Skeletal muscle cell (primary cell): ENCODE results near the gene TYW5.
A peak's percentile ranks its signal among the peaks of the same experiment; 100 is the strongest.

Experiments used
- DNase-seq: peaks from one replicate; pipeline ENCODE4 v3.0.0-alpha.2; 2010; ENCODE audit warnings: low read depth
- H3K4me3 ChIP-seq: 2 replicates; pipeline ENCODE4 v1.5.1; 2011; ENCODE audit warnings: low read depth, mild to moderate bottlenecking, control low read depth, low read length, moderate library complexity

Gene TYW5, protein sequence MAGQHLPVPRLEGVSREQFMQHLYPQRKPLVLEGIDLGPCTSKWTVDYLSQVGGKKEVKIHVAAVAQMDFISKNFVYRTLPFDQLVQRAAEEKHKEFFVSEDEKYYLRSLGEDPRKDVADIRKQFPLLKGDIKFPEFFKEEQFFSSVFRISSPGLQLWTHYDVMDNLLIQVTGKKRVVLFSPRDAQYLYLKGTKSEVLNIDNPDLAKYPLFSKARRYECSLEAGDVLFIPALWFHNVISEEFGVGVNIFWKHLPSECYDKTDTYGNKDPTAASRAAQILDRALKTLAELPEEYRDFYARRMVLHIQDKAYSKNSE

DNA sequence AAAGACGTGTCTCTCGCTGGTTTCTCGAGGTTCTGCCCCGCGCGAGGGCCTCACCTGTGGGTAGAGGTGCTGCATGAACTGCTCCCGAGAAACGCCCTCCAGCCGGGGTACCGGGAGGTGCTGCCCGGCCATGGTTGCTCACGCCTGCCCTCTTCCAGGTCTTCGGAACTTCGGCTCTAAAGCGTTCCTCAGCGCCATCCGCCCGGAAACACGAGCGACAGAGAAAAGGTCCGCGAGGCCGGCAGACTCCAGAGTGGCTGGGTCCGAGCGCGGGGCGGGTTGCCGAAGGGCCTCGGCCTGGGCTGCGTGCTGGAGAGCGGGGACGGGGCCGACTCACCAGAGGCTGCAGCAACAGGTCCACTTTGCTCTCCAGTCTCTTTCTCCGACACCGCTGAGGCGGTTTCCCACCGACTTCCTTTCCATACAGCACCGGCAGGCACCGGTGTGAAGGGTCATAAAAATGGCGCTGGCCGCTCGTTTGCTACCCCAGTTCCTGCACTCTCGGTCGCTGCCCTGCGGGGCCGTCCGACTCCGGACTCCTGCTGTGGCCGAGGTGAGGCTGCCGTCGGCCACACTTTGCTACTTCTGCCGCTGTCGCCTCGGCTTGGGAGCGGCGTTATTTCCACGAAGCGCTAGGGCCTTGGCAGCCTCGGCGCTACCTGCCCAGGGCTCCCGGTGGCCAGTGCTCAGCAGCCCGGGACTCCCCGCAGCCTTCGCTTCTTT is at the start of gene TYW5, which contains the start of gene MAIP1:
Gene TYW5 (minus strand): TSS at position 153 of the 723 bp plus-strand sequence. CDS start 21 bp downstream, at position 132.
Gene MAIP1 (plus strand): TSS at position 244 of the 723 bp plus-strand sequence. CDS start 217 bp downstream, at position 461.
- peak; percentile 45 for DNase-seq
- peak within 1 kb of the TSS; percentile 84 for H3K4me3 ChIP-seq

DNA sequence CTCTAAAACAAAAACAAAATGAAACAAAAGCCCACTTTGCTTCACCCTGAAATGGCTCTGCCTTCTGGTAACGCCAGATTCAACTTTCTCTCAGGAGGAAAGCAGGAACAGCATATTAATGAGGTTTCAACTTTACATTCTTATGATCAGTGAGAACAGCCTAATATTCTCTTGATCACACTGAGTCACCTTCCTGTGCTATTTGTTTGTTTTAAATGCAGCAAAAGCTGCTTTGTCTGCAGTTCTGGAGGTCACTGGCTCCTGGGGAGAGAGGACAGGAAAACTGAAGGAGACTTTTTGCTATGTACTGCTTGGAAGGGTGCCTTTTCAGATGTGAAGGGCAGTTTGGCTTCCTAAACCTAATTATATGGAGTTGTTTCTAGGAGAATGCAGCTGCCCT is 48.2 kb upstream of the TYW5 start:
- H3K4me3 ChIP-seq: no peak overlapping the region
- DNase-seq: no peak

DNA sequence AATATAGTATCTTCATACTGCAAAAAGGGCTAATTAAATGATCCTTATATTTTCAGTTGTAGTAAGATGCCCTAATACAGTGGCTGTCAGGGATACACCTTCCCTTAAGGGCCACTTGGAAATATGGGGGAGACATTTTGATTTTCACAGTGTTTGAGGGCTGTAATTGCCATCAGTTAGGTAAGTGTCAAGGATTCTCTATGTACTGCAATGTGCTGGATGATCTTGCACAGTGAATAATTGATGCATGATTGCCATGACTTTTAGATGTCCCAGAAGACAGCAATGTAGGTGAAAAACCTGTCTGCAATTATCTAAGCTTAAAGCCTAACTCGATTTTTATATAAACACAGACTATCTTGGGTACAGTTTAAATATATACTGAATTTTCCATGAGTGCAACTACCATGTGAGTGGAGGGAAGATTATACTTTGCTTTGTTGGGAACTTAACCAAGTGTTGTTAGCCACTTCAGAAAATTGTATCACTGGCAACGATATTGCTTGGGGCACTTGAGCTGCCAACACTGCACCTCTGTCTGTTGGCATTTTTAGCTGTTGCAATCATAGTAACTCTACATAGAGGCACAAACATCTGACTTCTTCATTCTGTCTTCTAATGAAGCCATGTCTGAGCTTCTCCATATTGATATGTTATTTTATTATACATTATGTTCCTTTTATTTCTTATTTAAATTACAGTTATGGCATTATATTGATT is 45.3 kb upstream of the TYW5 start:
- no peak overlapping the region for H3K4me3 ChIP-seq
- no peak for DNase-seq

DNA sequence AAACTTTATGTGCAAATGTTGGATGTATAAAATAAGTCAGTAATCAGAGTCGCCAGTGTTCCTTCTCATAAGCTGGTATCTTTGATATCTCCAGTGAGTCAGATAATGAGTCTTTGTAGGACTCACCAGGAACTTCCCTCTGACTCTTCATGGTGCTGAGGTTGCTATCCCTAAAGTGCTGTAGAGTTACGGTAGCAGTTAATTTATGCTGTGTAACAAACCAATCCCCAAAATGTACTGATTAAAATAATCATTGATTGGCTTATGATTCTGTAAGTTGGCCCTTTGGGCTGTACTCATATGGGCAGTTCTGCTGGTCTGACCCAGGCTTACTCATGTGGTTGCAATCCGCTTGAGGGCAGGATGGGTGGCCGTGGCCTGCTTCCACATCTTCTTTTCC is 43.9 kb upstream of the TYW5 start:
- no peak for DNase-seq
- no peak overlapping the region for H3K4me3 ChIP-seq

DNA sequence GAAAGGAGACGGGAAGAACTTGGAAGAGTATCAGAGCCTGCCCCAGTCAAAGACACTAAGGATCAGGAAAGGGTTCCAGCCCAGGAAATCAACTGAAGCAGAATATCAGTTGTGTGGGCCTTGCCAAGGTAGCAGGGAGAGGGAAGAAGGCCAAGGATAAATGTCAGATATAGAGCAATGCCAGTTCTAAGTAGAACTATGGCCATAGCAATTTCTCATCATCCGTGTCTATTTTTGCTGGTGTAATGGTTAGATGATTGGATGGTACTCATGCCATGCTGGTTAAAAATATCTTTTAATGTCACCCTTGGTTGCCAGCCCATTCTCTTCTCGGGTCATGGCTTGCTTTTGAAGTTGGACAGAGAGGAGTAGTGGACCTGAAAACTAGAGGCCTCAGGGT is 42.0 kb upstream of the TYW5 start:
- no peak for DNase-seq
- H3K4me3 ChIP-seq: no peak overlapping the region

DNA sequence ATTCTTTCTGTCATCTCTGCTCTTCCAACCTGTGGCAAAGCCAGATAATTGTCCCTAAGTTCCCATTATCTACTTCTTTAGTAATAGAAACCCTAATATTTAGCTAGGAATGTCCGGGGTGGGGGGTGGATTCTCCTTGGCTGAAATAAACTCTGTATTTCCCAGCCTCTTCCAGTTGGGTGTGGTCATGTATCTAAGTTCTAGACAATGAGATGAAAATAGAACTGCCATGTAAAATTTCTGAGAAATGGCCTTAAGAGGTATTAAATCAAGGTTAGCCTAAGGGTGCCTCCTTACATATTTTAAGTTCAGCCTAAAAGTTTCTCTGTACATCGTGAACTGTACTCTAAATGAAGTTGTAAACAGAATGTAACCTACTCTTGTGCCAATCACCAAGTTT is 39.6 kb upstream of the TYW5 start:
- DNase-seq: no peak
- H3K4me3 ChIP-seq: no peak overlapping the region

DNA sequence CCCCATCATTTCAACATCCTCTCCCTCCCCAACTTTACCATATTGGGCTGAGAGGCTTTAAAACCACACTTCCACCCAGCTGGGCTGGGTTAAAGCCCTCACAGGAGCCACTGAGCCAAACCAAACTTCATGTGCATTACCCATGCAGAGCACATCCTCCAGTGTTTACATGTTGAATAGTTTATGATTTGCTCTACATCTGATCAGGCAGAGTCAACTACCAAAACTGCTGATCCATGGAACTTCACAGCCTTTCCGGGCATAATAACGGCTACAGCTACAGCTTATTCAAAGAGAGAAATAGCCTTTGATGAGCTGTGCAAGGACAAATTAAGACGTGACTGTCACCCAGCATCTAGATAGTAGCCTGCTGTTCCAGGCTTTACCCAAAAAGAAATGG is 39.1 kb upstream of the TYW5 start:
- no peak overlapping the region for H3K4me3 ChIP-seq
- DNase-seq: no peak

DNA sequence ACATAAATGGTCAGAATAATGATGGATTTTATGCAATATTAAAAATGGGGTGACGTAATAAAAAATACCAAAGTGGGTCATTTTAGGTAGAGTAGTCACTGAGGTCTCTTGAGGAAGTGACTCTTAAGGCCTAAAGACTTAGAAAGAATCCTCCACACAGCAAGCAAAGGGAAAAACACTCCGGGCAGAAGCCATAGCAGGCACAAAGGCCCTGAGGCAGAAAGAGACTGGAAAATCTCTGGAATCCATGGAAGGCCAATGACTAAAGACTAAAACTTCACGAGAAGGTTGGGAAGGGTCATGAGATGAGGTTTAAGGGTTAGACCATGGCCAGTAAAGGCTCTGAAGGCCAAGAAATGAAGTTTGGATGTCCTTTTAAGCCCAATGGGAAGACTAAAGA is 37.0 kb upstream of the TYW5 start:
- no peak for DNase-seq
- H3K4me3 ChIP-seq: no peak overlapping the region

DNA sequence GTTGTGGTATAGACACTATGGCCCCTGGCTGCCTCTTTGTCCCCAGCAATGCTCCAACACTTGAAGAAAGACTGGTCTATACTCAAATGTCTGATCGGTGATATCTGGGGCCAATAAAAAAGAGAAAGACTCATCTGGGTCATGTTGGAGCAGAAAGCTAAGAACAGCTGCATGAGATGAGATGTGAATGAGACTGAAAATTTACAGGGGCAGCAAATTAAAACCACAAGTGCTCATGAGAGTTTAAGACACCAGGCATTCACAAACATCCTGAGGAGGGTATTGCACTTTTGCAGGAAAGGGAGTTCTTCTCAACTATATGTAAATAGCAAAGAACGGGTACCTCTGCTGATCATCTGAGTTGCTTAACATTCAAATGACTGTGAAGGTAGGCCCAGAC is 36.4 kb upstream of the TYW5 start:
- no peak for DNase-seq
- H3K4me3 ChIP-seq: no peak overlapping the region

DNA sequence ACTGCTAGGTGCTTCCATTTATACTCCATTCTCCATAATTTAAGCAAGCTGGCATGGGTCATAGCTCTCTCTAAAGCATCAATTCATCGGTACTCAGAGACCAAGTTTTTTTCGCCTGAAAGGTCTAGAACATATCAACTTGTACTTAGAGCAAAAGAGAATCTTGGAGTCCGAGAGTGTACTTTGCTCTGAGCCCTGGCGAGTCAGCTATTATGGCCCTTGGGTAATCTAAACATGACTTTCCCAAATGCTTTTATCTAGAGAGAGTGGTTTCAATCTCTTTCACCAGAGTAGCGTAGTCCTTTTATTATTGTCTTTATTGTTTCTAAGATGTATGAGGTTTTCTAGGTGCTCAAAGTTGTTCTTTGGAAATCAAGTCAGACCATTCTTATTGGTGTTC is 34.5 kb upstream of the TYW5 start:
- DNase-seq: no peak
- no peak overlapping the region for H3K4me3 ChIP-seq

DNA sequence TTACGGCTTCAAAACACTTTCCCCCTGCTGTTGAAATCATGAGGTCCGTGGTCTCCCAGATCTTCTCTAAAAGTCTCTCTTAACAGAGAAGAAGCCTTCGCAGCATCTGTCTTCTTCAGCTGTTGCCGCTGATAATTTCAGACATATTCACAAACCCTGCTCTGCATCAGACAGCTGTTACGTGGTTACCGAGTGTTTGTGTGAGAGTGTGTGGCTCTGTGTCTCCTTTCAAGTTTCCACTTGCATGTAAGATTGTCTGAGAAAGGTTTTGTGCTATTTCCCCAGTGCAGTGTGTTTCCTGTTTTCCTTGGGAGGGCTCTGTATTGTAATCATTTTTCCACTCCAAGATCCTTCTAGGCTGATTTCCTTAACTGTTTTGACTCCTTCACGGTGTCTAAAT is 32.9 kb upstream of the TYW5 start:
- H3K4me3 ChIP-seq: no peak overlapping the region

DNA sequence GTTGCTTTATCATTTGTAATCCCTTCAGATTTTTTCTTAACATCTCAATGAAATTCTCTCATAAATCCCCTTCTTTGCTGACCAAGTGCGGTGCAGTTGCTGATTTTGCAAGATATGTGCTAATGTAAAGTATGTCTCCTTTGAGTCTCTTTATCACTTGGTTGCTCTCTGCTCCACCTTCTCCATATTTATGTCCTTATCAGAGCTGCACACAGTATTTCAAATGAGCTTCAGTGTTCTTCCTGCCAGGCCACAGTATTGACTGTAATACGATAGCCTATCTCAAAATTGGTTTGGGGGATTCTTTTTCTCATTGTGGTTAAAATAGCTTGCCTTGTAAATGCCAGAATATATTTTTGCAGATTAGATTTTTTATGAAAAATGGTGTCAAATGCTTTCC is 32.3 kb upstream of the TYW5 start:
- DNase-seq: no peak
- no peak overlapping the region for H3K4me3 ChIP-seq

More for the DNA sequence above, 32.9 kb upstream of the TYW5 start:
- DNase-seq: peak; percentile 71

DNA sequence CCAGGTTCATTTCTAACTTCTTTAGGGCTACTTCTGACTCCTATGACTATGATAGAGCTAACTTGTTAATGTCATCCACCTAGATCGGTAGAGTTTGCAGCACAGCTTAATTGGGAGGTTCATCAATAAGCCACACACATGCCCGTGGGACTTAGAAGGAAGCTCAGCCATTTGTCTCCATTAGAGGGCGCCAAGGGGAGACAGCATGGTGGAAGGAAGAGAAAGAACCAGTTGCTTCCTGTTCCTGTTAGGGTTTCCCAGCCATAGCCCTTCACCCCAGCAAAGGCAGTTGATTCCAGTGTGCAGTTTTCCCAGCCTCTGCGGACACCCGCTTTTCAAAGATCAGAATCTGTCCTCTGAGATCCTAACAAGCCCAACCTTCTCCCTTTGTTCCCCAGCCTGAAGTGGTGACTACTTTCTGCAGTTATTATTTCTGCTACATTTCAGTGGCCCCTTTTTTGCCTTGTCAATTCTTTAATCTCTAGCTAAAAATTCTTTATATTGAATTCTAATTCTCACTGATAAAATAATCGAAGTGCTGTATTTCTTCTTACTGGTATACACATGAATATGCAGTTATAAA is 30.4 kb upstream of the TYW5 start:
- H3K4me3 ChIP-seq: no peak overlapping the region
- no peak for DNase-seq

DNA sequence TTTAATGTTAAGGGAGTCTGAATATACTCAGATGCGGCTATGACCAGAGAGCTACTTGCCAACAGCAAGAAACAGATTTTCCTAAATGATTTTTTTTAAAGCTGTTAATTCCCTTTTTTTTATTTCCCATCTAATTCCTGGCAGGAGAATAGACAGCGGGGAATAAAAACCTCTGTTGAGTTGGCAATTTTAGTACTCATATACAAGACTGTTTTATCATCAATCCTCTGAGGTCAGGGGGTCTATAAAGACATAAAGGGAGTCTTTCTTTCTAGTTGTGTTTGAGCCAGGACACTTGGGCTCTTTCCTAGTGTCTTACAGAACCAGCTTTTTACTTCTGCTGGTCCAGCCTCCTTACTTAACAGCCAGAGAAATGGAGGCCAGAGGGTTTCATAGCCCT is 29.5 kb upstream of the TYW5 start:
- no peak for DNase-seq
- H3K4me3 ChIP-seq: no peak overlapping the region

DNA sequence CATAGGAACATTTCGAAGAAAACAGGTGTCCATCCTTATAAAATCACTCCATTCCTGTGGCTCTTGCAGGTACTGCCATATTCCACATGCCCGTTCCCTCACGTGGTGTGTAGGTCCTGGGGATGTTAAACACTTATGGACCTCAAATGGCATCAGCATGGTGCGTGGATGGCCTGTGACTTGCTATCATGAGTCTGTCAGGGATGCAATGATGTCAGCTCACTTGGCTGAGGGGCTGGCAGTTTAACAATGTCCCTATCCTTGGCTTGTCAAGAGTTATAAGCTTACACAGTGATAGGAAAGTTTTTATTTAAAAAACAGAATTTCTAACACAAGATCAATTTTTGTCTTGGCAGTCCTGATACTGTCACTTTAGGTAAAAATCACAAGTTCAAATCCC is 28.9 kb upstream of the TYW5 start:
- H3K4me3 ChIP-seq: no peak overlapping the region
- no peak for DNase-seq

DNA sequence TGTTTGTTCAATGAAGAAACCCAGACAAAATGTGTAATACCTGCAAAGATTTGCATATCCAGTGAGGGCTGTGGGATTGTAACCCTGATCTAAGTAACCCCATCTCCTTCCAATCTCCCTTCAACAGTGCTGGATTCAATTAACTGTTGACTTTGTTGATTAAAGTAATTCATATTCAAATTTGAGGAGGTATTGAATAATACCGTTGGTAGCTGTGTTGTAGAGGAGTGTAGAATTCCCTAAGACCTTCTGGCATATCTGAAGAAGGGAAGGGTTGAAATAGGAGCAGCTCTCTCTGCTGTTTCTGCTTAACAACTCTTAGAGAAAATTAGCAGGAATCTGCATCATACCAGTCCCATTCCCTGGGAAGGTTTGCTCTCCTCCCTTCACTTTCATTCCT is 28.2 kb upstream of the TYW5 start:
- no peak for DNase-seq
- H3K4me3 ChIP-seq: no peak overlapping the region

DNA sequence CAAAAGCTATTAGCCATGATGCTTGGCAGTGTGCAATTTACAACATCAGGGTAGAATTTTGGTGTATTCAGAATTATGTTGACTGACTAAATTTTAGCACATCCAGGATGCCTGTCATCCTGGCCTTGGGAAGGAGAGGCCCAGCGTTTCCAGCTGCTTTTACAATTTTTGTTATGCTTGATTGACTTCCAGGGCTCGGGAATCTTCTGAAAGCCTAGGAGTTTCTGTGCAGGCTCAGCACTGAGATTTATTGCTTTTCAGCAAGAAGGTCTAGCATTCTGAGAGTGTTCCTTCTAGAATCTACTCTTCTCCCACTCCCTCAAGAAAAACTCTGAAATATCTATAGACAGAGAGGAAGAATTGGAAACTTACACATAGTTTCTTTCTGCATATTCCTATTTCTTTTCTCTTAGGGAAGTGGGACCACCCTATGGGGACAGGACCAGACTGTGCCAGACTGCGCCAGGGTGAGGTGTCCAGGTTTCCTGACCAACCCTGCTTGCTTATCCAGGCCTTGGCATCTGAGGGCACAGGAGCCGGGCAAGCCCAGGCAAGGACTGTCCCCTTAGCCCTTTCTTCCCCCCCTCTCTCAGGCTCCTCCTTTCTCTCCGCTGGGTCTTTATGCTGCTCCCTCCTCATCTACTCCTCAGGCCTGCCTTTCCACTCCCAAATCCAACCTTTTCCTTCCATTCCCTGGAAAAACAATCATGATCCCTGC is 27.0 kb upstream of the TYW5 start:
- H3K4me3 ChIP-seq: no peak overlapping the region
- no peak for DNase-seq

DNA sequence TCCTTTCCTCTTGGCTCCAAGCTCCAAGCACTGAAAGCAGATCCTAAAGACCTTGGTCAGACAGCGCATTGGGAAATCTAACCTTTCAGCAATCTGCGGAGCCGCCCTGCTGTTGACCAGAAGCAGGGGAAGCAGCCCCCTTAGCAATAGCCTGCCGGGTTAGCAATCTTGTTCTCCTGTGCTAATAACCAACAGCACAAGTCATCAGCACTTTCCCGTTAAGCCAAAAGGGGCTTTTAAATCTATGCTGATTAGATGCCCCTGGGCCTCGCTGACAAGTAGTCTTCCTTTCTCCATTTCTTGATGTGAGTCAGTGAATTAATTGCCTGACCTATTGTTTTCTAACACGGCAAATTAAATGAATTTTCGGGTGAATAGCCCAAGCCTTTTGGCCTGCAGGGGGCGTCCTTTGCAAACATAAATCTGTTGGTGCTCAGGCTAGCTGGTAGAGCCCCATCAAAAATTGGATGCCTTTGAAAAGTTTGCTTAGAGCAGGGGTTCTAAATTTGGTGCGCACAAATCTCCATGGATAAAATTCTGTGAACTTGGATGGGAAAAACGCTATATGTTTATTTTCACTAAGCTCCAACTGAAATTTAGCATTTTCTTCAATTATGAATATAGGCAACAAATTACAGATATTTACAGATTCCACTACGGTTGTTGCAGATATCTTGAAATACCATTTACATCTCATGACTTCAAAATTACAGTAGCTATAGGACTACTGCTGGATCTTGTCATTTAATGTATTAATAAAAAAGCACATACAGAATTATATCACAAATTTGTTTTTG is 24.7 kb upstream of the TYW5 start:
- H3K4me3 ChIP-seq: peak overlapping the region; percentile 15
- DNase-seq: peak; percentile 48

DNA sequence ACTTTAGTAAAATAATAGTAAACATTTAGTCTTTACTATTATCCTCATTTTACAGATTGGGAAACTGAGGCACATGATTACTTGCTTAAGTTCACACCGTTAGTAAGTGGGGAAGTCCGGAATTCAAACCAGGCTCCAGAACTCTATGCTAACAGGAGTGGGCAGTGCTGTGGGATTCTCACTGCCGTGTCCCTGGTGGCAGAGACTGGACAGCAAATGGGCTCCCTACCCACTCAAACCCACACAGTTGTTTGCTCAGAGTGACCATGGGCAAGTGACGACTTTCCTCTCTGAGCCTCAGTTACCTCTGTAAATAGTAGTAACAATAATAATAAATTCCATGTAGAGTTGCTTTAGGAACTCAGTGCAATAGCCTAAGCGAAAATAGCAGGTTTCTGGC is 24.1 kb upstream of the TYW5 start:
- no peak for DNase-seq
- no peak overlapping the region for H3K4me3 ChIP-seq
